Fibroblast of skin of abdomen (primary cell): ENCODE measurements around the gene GOLGA8Q. TPM values are rescaled to one million over a fixed set of nuclear protein-coding genes. Genes with fewer than 3 reads are reported as not detected.
A peak's percentile ranks its signal among the peaks of the same experiment; 100 is the strongest.
"Not testable (repeated sequence)": the region's sequence is repeated elsewhere in the genome, so short reads cannot be mapped to it uniquely, and the experiment has no call there.

Experiments used
- DNase-seq: peaks from one replicate; pipeline ENCODE4 v3.0.0-alpha.2; 2013
- polyA plus RNA-seq, 2 experiments: library from polyadenylated mRNA; unstranded; fragments of 120-200 nt; gene quantifications; one replicate each; pipeline ENCODE4 v1.2.1, GENCODE V29; 2013; ENCODE audit not compliant: insufficient read length in 2 of 2

Gene GOLGA8Q
- not detected for polyA plus RNA-seq (2013, experiment 1 of 2; ENCODE audit: insufficient read length)
- polyA plus RNA-seq (2013, experiment 2 of 2; ENCODE audit: insufficient read length), result 0.26 TPM

GRCh38 chr15:30551750-30552149, at the start of gene GOLGA8Q:
TSS of gene GOLGA8Q (plus strand) at chr15:30552050. CDS start at chr15:30552078, 28 bp downstream.
- DNase-seq, result not testable (repeated sequence)

DNA sequence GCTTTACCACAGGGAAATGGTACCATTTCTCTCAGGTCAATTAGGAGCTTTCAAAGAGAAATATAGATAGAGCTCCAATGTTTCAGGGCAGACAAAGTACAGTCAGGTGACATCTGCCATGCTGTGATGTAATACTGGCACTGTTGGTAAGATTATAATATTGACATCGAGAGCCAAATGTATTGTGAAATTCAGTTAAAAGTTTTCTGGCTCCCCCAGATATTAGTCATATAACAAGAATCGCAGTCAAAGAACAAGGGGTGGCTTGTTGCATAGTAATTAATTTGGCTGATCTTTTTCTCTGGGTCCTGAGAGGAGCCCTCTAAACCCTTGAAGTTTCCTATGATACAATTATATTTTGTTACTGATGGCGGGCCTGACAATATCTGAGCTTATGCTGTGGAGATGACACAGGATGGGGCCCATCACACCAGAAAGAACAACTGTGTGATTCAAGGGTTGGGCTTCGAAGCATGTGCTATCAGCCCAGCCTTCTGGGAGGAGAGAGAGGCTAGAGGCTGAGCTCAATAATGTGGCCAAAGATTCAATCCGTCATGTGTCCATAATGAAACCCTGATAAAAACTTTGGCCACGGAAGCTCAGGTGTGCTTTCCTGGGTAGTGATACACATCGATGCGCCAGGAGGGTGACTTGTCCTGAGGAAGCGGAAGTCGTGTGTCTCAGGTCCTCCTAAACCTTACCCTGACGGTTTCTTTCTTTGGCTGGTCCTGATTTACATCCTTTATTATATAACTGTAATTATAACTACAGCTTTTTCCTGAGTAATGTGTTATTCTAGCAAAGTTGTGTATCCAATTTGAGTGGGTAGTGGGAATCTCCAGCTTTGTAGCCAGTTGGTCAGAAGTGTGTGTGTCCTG, 48.7 kb upstream of the GOLGA8Q start:
- not testable (repeated sequence) for DNase-seq

DNA sequence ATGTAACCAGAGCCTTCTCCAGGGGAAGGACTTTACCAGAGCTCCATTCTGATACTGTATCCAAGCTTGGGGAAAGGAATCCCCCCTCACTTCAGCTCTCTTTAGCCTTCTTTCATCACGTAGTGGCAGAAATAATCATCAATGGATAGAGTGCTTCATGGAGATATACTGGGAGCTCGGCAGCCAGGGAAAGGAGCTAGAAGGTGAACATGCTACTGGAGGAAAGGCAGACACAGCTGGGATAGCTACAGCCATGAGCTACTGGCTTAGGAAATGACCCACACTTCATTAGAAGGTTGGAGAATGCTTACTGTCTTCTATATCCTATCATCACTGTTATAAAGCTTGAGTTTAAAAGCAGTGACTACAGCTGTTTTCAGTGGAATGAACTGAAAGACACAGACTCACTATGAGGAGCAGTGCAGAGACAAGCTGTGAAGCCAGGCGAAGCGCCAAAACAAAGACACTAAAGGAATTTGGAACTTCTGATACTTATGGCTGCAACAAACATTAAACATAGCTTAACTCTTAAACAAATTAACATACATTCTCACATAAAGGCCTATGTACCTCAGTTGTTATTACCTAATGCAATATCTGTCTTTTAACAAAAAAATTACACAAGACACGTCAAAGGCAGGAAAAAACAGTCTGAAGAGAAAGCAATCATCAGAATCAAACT, 47.5 kb upstream of the GOLGA8Q start:
- DNase-seq, result peak; percentile 21

- DNase-seq, result not testable (repeated sequence)
Measured at GRCh38 chr15:30514545-30514944, 37.3 kb upstream of the GOLGA8Q start.

GRCh38 chr15:30523453-30524243, 28.2 kb upstream of the GOLGA8Q start:
- not testable (repeated sequence) for DNase-seq

GRCh38 chr15:30525912-30526311, 25.9 kb upstream of the GOLGA8Q start:
- not testable (repeated sequence) for DNase-seq

- DNase-seq, result not testable (repeated sequence)
Measured at GRCh38 chr15:30529049-30529448, 22.8 kb upstream of the GOLGA8Q start.

DNA sequence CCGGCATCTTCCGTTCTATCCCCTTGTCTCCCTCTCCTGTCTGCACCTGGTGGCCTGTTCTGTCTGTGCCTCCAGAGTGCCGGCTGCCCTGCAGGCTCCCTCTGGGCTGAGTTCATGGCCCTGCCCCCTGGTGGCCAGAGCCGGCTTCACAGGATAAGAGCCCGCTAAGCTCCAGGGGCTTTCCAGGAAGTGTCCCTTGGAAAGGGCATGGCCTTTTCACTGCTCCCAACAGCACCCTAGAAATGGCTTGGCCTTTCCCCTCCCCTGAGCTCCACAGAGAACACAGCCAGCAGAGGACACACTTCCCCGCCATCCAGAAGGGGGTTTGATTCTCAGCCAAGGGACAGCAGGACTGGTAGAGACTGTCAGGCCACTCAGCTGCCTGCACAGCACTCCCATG, 15.1 kb downstream of the GOLGA8Q start:
- not testable (repeated sequence) for DNase-seq

DNA sequence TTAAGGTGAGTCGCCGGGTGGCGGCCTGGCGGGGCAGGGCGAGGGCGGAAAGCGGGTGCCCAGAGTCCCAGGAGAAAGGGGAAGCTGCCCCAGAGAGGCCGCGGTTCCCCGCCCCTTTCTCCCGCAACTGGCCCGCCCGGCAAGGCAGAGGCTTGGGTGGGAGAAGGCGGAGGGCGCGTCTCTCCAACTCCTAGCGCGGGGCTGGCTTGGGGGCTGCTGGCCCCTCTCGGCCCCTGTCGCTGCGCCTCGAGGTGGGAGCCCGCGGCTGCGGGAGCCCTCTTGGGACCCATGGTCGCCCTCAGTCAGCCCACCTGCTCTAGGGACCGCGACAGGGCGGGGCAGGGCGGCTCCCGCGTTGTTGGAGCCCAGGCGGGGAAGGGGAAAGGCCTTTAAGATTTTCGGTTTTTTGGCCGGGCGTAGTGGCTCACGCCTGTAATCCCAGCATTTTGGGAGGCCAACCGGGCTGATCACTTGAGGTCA, 21.2 kb downstream of the GOLGA8Q start:
- not testable (repeated sequence) for DNase-seq

GRCh38 chr15:30579394-30579970, 27.6 kb downstream of the GOLGA8Q start:
- DNase-seq, result not testable (repeated sequence)

DNA sequence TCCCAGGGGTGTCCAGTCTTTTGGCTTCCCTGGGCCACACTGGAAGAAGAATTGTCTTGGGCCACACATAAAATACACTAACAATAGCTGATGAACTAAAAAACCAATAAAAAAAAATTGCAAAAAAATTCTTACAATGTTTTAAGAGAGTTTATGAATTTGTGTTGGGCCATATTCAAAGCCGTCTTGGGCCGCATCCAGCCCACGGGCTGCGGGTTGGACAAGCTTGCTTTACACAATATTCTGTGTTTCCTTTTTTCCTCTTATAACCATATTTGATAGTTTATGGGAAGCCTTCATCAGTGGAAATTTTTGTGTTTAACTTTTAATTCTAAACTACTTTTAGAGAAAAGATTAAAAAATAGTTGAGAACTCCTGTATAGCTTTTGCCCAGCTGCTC, 28.9 kb downstream of the GOLGA8Q start:
- DNase-seq, result not testable (repeated sequence)

- not testable (repeated sequence) for DNase-seq
Measured at GRCh38 chr15:30598953-30599352, 47.1 kb downstream of the GOLGA8Q start.

DNA sequence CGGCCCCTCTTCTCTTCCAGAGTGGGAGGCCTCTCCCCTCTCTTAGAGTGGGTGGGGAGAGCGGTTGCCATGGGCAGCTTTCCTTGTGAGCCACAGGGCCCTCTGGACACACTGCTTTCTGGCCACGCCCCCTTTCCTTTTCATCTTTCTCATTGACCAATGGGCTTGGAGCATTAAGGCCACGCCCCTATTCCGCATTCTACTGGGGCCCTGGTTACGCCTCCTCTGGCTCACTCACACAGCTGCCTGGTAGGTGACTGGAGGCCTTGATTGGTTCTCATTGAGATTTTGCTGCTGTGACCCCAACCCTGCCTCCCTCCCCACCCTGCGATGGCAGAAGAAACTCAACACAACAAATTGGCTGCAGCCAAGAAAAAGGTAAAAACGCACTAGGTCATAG, 51.9 kb downstream of the GOLGA8Q start, which contains the start of gene GOLGA8H:
Gene GOLGA8H, plus strand, starts transcription at position 233 of the 400 bp plus-strand sequence. Its CDS starts 98 bp downstream, at position 331.
- not testable (repeated sequence) for DNase-seq
